Sigmoid colon (tissue), 7 donors: ENCODE results near the gene CCDC85A. TPM values are rescaled to one million over a fixed set of nuclear protein-coding genes. Genes with fewer than 3 reads are reported as not detected.
A peak's percentile ranks its signal among the peaks of the same experiment; 100 is the strongest.

ENCODE experiments used
- DNase-seq: peaks from one replicate; pipeline ENCODE4 v3.0.0-alpha.2; 2019
- H3K27ac ChIP-seq, 4 donors: fragments of 200-600 bp; sonication (generic); one replicate each; pipeline ENCODE4 v1.5.1; 2016 to 2019; ENCODE audit warnings: mild to moderate bottlenecking in 1 of 4
- H3K27me3 ChIP-seq, 3 donors: fragments of 200-600 bp; sonication (generic); one replicate each; pipeline ENCODE4 v1.5.1; 2019; ENCODE audit warnings: mild to moderate bottlenecking in 1 of 3
- H3K36me3 ChIP-seq, 4 donors: fragments of 200-600 bp; sonication (generic); one replicate each; pipeline ENCODE4 v1.5.1; 2016 to 2019
- H3K4me1 ChIP-seq, 4 donors: fragments of 200-600 bp; sonication (generic); one replicate each; pipeline ENCODE4 v1.5.1; 2017 to 2019
- H3K4me3 ChIP-seq, 4 donors: fragments of 200-600 bp; sonication (generic); one replicate each; pipeline ENCODE4 v1.5.1; 2017 to 2019; ENCODE audit warnings: mild to moderate bottlenecking in 2 of 4, moderate library complexity in 1 of 4
- H3K9me3 ChIP-seq, 4 donors: fragments of 200-600 bp in 3 of 4; sonication (generic) in 3 of 4; one replicate each; pipeline versions ENCODE4 v1.5.1 to v1.6.1; 2013 to 2019
- EP300 ChIP-seq, 4 donors: sonication (generic); formaldehyde crosslinking; IDR thresholded peaks; one replicate each; pipeline ENCODE4 v1.6.1; 2017; ENCODE audit warnings: antibody characterized with exemption in 4 of 4
- POLR2A ChIP-seq, 2 donors: fragments of 450-650 bp; IDR thresholded peaks; one replicate each; pipeline ENCODE4 v1.6.1; 2016; ENCODE audit warnings: antibody characterized with exemption in 2 of 2, mild to moderate bottlenecking in 2 of 2, moderate library complexity in 2 of 2
- POLR2AphosphoS5 ChIP-seq, 4 donors: sonication (generic); formaldehyde crosslinking; IDR thresholded peaks; one replicate each; pipeline ENCODE4 v1.6.1; 2017; ENCODE audit warnings: antibody characterized with exemption in 4 of 4
- WGBS, 2 donors: extraction: QIAGEN DNeasy Blood & Tissue Kit; methylation state at CpG; one replicate each; pipeline ENCODE4 v1.1.7; 2013; 5-methylcytosine and 5-hydroxymethylcytosine counted together
- intact Hi-C: fragments of 100-400 bp; cut with DNase I; formaldehyde crosslinking; loops from one replicate; pipeline ENCODE4 v1.15.1; 2023
- polyA plus RNA-seq, 3 donors: library from polyadenylated mRNA; stranded (reverse); fragments of 200-250 nt; gene quantifications; one replicate each; pipeline ENCODE4 v1.2.3, GENCODE V29; 2013
- total RNA-seq, 4 donors: library from RNA; depleted of rRNA; stranded (reverse); fragments of >200 nt; gene quantifications; one replicate each; pipeline ENCODE4 v1.1.0, GENCODE V29; 2016
- TF ChIP-seq, protein P1 (sequence below), 4 experiments: fragments of 450-650 bp in 3 of 4; fragments of 200-600 bp in 1 of 4; IDR thresholded peaks; one replicate each; pipeline ENCODE4 v1.5.1; 2016 to 2019; ENCODE audit warnings: antibody characterized with exemption in 4 of 4, mild to moderate bottlenecking in 3 of 4, moderate library complexity in 2 of 4
- donor health status: healthy with polysubstance abuse.
- donor health status: Bipolar disorder and iron deficiency.
- donor health status: healthy.

Gene CCDC85A
- total and polyA plus RNA-seq, 7 donors: 0.58 to 8.2 (median 3.5) TPM; not detected in 2

DNA sequence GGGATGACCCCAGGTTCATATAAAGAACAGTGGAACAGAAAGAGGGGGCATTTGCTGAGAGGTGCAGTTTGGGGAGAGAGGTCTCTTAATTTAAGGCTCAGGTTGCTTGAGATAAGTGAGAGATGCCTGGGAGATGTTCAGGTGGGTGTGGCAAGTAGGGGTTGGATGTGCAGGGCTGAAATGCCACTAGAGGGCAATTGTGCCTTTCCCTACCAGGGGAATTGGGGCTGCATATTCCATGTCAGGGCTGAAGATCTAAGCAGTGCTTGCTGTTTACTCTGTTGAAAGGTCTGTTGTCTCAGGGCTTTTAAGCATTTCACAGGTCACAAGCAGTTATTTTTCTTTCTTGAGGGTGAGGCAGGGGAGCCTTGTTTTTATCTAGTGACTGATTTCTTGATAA, 7.8 kb downstream of the CCDC85A start:
- no peak overlapping the region for H3K27ac ChIP-seq
- peaks cover 0 to 32% (median 0%) of the 10 kb centered on the region in 3 donors for H3K27me3 ChIP-seq
- no peak overlapping the region for H3K4me3 ChIP-seq
- no peaks in the 10 kb centered on the region for H3K36me3 ChIP-seq
- intact Hi-C loops: no loop called here
- TF ChIP-seq, protein P1, sequence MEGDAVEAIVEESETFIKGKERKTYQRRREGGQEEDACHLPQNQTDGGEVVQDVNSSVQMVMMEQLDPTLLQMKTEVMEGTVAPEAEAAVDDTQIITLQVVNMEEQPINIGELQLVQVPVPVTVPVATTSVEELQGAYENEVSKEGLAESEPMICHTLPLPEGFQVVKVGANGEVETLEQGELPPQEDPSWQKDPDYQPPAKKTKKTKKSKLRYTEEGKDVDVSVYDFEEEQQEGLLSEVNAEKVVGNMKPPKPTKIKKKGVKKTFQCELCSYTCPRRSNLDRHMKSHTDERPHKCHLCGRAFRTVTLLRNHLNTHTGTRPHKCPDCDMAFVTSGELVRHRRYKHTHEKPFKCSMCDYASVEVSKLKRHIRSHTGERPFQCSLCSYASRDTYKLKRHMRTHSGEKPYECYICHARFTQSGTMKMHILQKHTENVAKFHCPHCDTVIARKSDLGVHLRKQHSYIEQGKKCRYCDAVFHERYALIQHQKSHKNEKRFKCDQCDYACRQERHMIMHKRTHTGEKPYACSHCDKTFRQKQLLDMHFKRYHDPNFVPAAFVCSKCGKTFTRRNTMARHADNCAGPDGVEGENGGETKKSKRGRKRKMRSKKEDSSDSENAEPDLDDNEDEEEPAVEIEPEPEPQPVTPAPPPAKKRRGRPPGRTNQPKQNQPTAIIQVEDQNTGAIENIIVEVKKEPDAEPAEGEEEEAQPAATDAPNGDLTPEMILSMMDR (IDR thresholded peaks at IDR 0.05): peak in 2 of 4 experiments; percentile 9 to 17
- TF ChIP-seq POLR2A (IDR thresholded peaks at IDR 0.05) (no peak), POLR2AphosphoS5 (IDR thresholded peaks at IDR 0.05) (no peak), EP300 (IDR thresholded peaks at IDR 0.05) (no peak)
- DNase-seq: no peak
- no peaks in the 10 kb centered on the region for H3K9me3 ChIP-seq
- no peaks in the 10 kb centered on the region for H3K4me1 ChIP-seq

DNA sequence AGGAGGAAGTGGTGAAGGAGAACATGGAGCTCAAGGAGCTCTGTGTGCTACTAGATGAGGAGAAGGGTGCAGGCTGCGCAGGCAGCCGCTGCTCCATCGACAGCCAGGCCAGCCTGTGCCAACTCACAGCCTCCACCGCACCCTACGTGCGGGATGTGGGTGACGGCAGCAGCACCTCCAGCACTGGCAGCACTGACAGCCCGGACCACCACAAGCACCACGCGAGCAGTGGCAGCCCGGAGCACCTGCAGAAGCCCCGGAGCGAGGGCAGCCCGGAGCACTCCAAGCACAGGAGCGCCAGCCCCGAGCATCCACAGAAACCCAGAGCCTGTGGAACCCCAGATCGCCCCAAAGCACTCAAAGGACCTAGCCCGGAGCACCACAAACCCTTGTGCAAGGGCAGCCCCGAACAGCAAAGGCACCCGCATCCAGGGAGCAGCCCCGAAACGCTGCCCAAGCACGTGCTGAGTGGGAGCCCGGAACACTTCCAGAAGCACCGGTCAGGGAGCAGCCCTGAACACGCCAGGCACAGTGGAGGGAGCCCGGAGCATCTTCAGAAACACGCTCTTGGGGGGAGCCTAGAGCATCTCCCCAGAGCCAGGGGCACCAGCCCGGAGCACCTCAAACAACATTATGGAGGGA, 9.0 kb downstream of the CCDC85A start:
- WGBS, 2 donors: 94 to 95% methylated on average over 29 of the region's 29 CpGs
- Histone ChIP-seq H3K27ac (no peak overlapping the region), H3K36me3 (no peaks in the 10 kb centered on the region), H3K4me1 (no peaks in the 10 kb centered on the region), H3K27me3 (peaks cover 0 to 21% (median 0%) of the 10 kb centered on the region in 3 donors), H3K9me3 (no peaks in the 10 kb centered on the region), H3K4me3 (no peak overlapping the region)
- DNase-seq: no peak
- TF ChIP-seq POLR2A (IDR thresholded peaks at IDR 0.05): no peak
- TF ChIP-seq, protein P1 (IDR thresholded peaks at IDR 0.05): no peak
- no peak for TF ChIP-seq POLR2AphosphoS5 (IDR thresholded peaks at IDR 0.05)
- no peak for TF ChIP-seq EP300 (IDR thresholded peaks at IDR 0.05)
- intact Hi-C loops: no loop called here

DNA sequence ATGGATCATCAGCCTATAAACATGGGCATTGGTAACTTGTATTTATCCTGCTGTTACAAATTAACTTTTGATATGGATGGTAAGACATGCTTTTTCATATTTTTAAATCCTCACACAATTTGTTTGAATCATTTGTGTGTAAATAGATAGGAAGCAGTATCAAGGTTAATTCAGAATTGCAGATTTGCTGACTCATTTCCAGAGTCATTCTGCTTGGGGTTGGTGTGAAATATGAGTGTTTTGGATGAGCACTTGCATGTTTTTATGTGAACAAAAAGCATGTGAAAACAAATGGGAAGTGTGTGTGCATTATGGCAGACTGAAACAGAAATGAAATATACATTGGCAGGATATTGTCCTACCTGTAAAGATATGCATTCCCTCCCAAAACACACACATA, 11.8 kb downstream of the CCDC85A start:
- peaks cover 0 to 4% (median 0%) of the 10 kb centered on the region in 3 donors for H3K27me3 ChIP-seq
- H3K36me3 ChIP-seq: no peaks in the 10 kb centered on the region
- no peaks in the 10 kb centered on the region for H3K9me3 ChIP-seq
- no peaks in the 10 kb centered on the region for H3K4me1 ChIP-seq
- DNase-seq: no peak
- H3K4me3 ChIP-seq: no peak overlapping the region
- TF ChIP-seq, protein P1 (IDR thresholded peaks at IDR 0.05): no peak
- TF ChIP-seq POLR2A (IDR thresholded peaks at IDR 0.05) (no peak), EP300 (IDR thresholded peaks at IDR 0.05) (no peak), POLR2AphosphoS5 (IDR thresholded peaks at IDR 0.05) (no peak)
- intact Hi-C loops: no loop called here
- no peak overlapping the region for H3K27ac ChIP-seq

DNA sequence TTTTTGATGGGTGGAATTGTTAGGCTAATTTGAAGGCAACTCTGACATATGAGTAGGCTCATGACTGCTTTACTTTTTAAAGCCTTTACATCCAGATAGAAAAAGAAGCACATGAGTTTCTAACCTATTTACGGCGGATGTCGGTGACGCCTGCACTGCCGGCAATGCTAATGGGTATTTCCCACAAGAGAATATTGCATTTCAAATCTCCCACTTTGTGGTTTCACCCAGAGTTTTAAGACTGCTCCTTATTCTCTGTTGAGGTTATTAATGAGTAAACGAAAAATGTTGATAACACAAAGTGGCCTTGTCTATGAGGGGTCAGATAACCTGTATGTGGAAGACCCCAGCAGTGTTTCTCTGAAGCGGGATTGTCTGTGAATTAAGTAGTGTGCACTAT, 14.0 kb downstream of the CCDC85A start:
- H3K27me3 ChIP-seq: peaks cover 0 to 4% (median 0%) of the 10 kb centered on the region in 3 donors
- DNase-seq: no peak
- H3K36me3 ChIP-seq: no peaks in the 10 kb centered on the region
- no peaks in the 10 kb centered on the region for H3K4me1 ChIP-seq
- intact Hi-C loops: no loop called here
- WGBS, 2 donors: 86 to 91% methylated on average over 7 of the region's 7 CpGs
- H3K4me3 ChIP-seq: no peak overlapping the region
- H3K27ac ChIP-seq: no peak overlapping the region
- H3K9me3 ChIP-seq: no peaks in the 10 kb centered on the region
- no peak for TF ChIP-seq EP300 (IDR thresholded peaks at IDR 0.05)
- no peak for TF ChIP-seq POLR2A (IDR thresholded peaks at IDR 0.05)

GRCh38 chr2:56198936-56199335, 15.1 kb downstream of the CCDC85A start:
- TF ChIP-seq, protein P1 (IDR thresholded peaks at IDR 0.05): no peak
- TF ChIP-seq POLR2A (IDR thresholded peaks at IDR 0.05): no peak
- TF ChIP-seq EP300 (IDR thresholded peaks at IDR 0.05): no peak
- TF ChIP-seq POLR2AphosphoS5 (IDR thresholded peaks at IDR 0.05): no peak
- no peaks in the 10 kb centered on the region for H3K27me3 ChIP-seq

More at GRCh38 chr2:56198936-56199335, 15.1 kb downstream of the CCDC85A start:
- 70 to 78% methylated on average over 1 of the region's 1 CpG for WGBS, 2 donors
- DNase-seq: no peak
- no peaks in the 10 kb centered on the region for H3K9me3 ChIP-seq
- no peaks in the 10 kb centered on the region for H3K4me1 ChIP-seq
- H3K27ac ChIP-seq: no peak overlapping the region
- intact Hi-C loops: no loop called here
- H3K4me3 ChIP-seq: no peak overlapping the region
- no peaks in the 10 kb centered on the region for H3K36me3 ChIP-seq
